H9 (cell line): Measurements from ENCODE around the gene CCSER1. TPM values are rescaled to one million over a fixed set of nuclear protein-coding genes. Genes with fewer than 3 reads are reported as not detected.

ENCODE experiments used
- DNase-seq: peaks from one replicate; pipeline ENCODE4 v3.0.0-alpha.2; 2017
- H2AFZ ChIP-seq: one replicate; pipeline ENCODE4 v1.6.1; 2013; ENCODE audit warnings: mild to moderate bottlenecking, low read length, control low read depth, moderate library complexity
- H2AK5ac ChIP-seq: 2 replicates; pipeline ENCODE4 v1.6.1; 2013; ENCODE audit warnings: low read length, control low read depth, mixed read lengths; ENCODE audit not compliant: insufficient read length
- H2BK120ac ChIP-seq: one replicate; pipeline ENCODE4 v1.6.1; 2013; ENCODE audit warnings: low read depth, mild to moderate bottlenecking, low read length, control low read depth, inconsistent platforms; ENCODE audit not compliant: poor library complexity, severe bottlenecking
- H2BK12ac ChIP-seq: 2 replicates; pipeline ENCODE4 v1.6.1; 2013; ENCODE audit warnings: low read length, control low read depth, mixed read lengths, low read depth; ENCODE audit not compliant: insufficient read length
- H2BK15ac ChIP-seq: 2 replicates; pipeline ENCODE4 v1.6.1; 2013; ENCODE audit warnings: low read depth, low read length, control low read depth
- H2BK20ac ChIP-seq: one replicate; pipeline ENCODE4 v1.6.1; 2013; ENCODE audit warnings: low read depth, mild to moderate bottlenecking, low read length, control low read depth, inconsistent platforms; ENCODE audit not compliant: poor library complexity, severe bottlenecking
- H2BK5ac ChIP-seq: 2 replicates; pipeline ENCODE4 v1.6.1; 2013; ENCODE audit warnings: low read length, control low read depth, mixed read lengths; ENCODE audit not compliant: insufficient read length
- H3K14ac ChIP-seq: 2 replicates; pipeline ENCODE4 v1.6.1; 2013; ENCODE audit warnings: low read length, control low read depth; ENCODE audit not compliant: insufficient read depth
- H3K18ac ChIP-seq: 2 replicates; pipeline ENCODE4 v1.6.1; 2013; ENCODE audit warnings: low read depth, mild to moderate bottlenecking, mixed read lengths, low read length, control low read depth; ENCODE audit not compliant: insufficient read length
- H3K23ac ChIP-seq: 2 replicates; pipeline ENCODE4 v1.6.1; 2013; ENCODE audit warnings: low read length, control low read depth, mixed read lengths, low read depth; ENCODE audit not compliant: insufficient read length
- H3K23me2 ChIP-seq: 2 replicates; pipeline ENCODE4 v1.6.1; 2013; ENCODE audit warnings: low read depth, mild to moderate bottlenecking, mixed read lengths, low read length, control low read depth; ENCODE audit not compliant: insufficient read length, poor library complexity, severe bottlenecking
- H3K27ac ChIP-seq: 2 replicates; pipeline ENCODE4 v1.5.1; 2013; ENCODE audit warnings: low read length, control low read depth, mixed read lengths, low read depth; ENCODE audit not compliant: insufficient read length
- H3K27me3 ChIP-seq: 2 replicates; pipeline ENCODE4 v1.6.1; 2013; ENCODE audit warnings: low read length, control low read depth, inconsistent platforms; ENCODE audit not compliant: insufficient read depth
- H3K4ac ChIP-seq: 2 replicates; pipeline ENCODE4 v1.6.1; 2013; ENCODE audit warnings: low read depth, mild to moderate bottlenecking, control low read depth, inconsistent platforms, low read length, moderate library complexity
- H3K4me1 ChIP-seq: 2 replicates; pipeline ENCODE4 v1.6.1; 2013; ENCODE audit warnings: low read length, control low read depth, inconsistent platforms; ENCODE audit not compliant: insufficient read depth
- H3K4me2 ChIP-seq: 2 replicates; pipeline ENCODE4 v1.6.1; 2013; ENCODE audit warnings: low read length, control low read depth, mixed read lengths; ENCODE audit not compliant: insufficient read length, insufficient read depth
- H3K56ac ChIP-seq: 2 replicates; pipeline ENCODE4 v1.6.1; 2013; ENCODE audit warnings: low read depth, mild to moderate bottlenecking, mixed read lengths, low read length, control low read depth; ENCODE audit not compliant: insufficient read length
- H3K79me1 ChIP-seq: 2 replicates; pipeline ENCODE4 v1.6.1; 2013; ENCODE audit warnings: low read depth, mild to moderate bottlenecking, moderate library complexity, low read length, control low read depth, inconsistent platforms; ENCODE audit not compliant: insufficient read depth, poor library complexity, severe bottlenecking
- H3K79me2 ChIP-seq: 2 replicates; pipeline ENCODE4 v1.6.1; 2013; ENCODE audit warnings: low read length, control low read depth, inconsistent platforms; ENCODE audit not compliant: insufficient read depth
- H3K9ac ChIP-seq: 2 replicates; pipeline ENCODE4 v1.6.1; 2013; ENCODE audit warnings: low read length, control low read depth, mixed read lengths; ENCODE audit not compliant: insufficient read length; ENCODE audit errors: extremely low read depth
- H3K9me3 ChIP-seq: one replicate; pipeline ENCODE4 v1.6.1; 2013; ENCODE audit warnings: low read depth, low read length, inconsistent platforms; ENCODE audit not compliant: control insufficient read depth
- H3T11ph ChIP-seq: one replicate; pipeline ENCODE4 v1.6.1; 2013; ENCODE audit warnings: mild to moderate bottlenecking, low read length, control low read depth, inconsistent platforms
- H4K20me1 ChIP-seq: one replicate; pipeline ENCODE4 v1.6.1; 2013; ENCODE audit not compliant: control insufficient read depth, insufficient read length, insufficient read depth
- H4K5ac ChIP-seq: 2 replicates; pipeline ENCODE4 v1.6.1; 2013; ENCODE audit warnings: low read depth, mild to moderate bottlenecking, mixed read lengths, low read length, control low read depth; ENCODE audit not compliant: insufficient read length
- H4K8ac ChIP-seq: replicated peaks from 2 replicates; pipeline ENCODE4 v1.6.1; 2013; ENCODE audit warnings: low read length, control low read depth, mixed read lengths, low read depth; ENCODE audit not compliant: insufficient read length
- H4K91ac ChIP-seq: 2 replicates; pipeline ENCODE4 v1.6.1; 2013; ENCODE audit warnings: low read depth, mild to moderate bottlenecking, moderate library complexity, mixed read lengths, low read length, control low read depth; ENCODE audit not compliant: insufficient read length
- H3K27ac Mint-ChIP-seq, 3 experiments: 2 replicates in 2 of 3; 3 replicates in 1 of 3; pipeline ENCODE4 v1.8.0; 2020 to 2021; ENCODE audit warnings: mixed read lengths in 3 of 3, mild to moderate bottlenecking in 1 of 3, moderate library complexity in 1 of 3
- H3K27me3 Mint-ChIP-seq: 2 replicates; pipeline ENCODE4 v1.8.0; 2021; ENCODE audit warnings: low read depth, mild to moderate bottlenecking, moderate library complexity, mixed read lengths
- H3K36me3 Mint-ChIP-seq, 3 experiments: 2 replicates in 2 of 3; 3 replicates in 1 of 3; pipeline ENCODE4 v1.8.0; 2020 to 2021; ENCODE audit warnings: low read depth in 3 of 3, mixed read lengths in 3 of 3; ENCODE audit not compliant: insufficient read depth in 1 of 3
- H3K4me1 Mint-ChIP-seq, 2 experiments: 2 replicates each; pipeline ENCODE4 v1.8.0; 2020; ENCODE audit warnings: mixed read lengths in 2 of 2
- H3K4me3 Mint-ChIP-seq, 2 experiments: 2 replicates in 1 of 2; 3 replicates in 1 of 2; pipeline ENCODE4 v1.8.0; 2020 to 2021; ENCODE audit warnings: mild to moderate bottlenecking in 2 of 2, mixed read lengths in 2 of 2, moderate library complexity in 1 of 2
- H3K9me3 Mint-ChIP-seq, 2 experiments: 2 replicates in 1 of 2; 3 replicates in 1 of 2; pipeline ENCODE4 v1.8.0; 2020; ENCODE audit warnings: mild to moderate bottlenecking in 2 of 2, mixed read lengths in 2 of 2, moderate library complexity in 1 of 2
- WGBS: extraction: QIAGEN DNeasy Blood & Tissue Kit; methylation state at CpG from one replicate; pipeline ENCODE4 v1.1.7; 2013; ENCODE audit warnings: missing lambda C conversion rate, low lambda C conversion rate, mixed read lengths; ENCODE audit not compliant: insufficient read length; ENCODE audit errors: extremely low coverage; 5-methylcytosine and 5-hydroxymethylcytosine counted together
- total RNA-seq: library from RNA; stranded (reverse); gene quantifications from 2 replicates; pipeline ENCODE4 v1.2.1, GENCODE V29; 2021
- TF ChIP-seq, protein P1 (sequence below): fragments of 200-600 bp; sonication (generic); conservative IDR thresholded peaks from 3 replicates; pipeline ENCODE4 v1.8.0; 2021; ENCODE audit warnings: antibody characterized with exemption, mild to moderate bottlenecking

Gene CCSER1
- total RNA-seq, 1 experiment from 2014 or later, result 0.37 TPM

GRCh38 chr4:90904021-90904420 is 776.8 kb downstream of the CCSER1 start:
- Histone ChIP-seq H4K8ac (no peak overlapping the region), H3K9ac (no peak overlapping the region), H3K79me2 (no peaks in the 10 kb centered on the region), H3K4me1 (peaks cover 3% of the 10 kb centered on the region; the same call in 1 of the 2 replicates), H2AFZ (no peak overlapping the region), H3K4me2 (no peak overlapping the region), H4K91ac (no peak overlapping the region), H3K18ac (no peak overlapping the region), H3K27ac (no peak overlapping the region), H4K20me1 (no peaks in the 10 kb centered on the region), H3K79me1 (no peaks in the 10 kb centered on the region), H2BK12ac (no peak overlapping the region), H2BK5ac (no peak overlapping the region), H3K14ac (no peak overlapping the region), H3K9me3 (no peaks in the 10 kb centered on the region), H3K27me3 (no peaks in the 10 kb centered on the region), H2BK20ac (no peak overlapping the region), H2AK5ac (no peak overlapping the region), H4K5ac (no peak overlapping the region), H3T11ph (no peak overlapping the region), H2BK120ac (no peak overlapping the region), H3K4ac (no peak overlapping the region), H3K23me2 (no peaks in the 10 kb centered on the region), H2BK15ac (no peak overlapping the region), H3K56ac (no peak overlapping the region), H3K23ac (no peak overlapping the region)
- H3K9me3 Mint-ChIP-seq, result peaks cover 6% of the 10 kb centered on the region in 2 experiments
- WGBS, result no CpG with 5 or more reads among the region's 1 CpG
- H3K36me3 Mint-ChIP-seq, result peaks cover 8 to 26% (median 9%) of the 10 kb centered on the region in 3 experiments
- no peaks in the 10 kb centered on the region for H3K27me3 Mint-ChIP-seq
- H3K4me1 Mint-ChIP-seq, result peaks cover 22 to 24% of the 10 kb centered on the region in 2 experiments
- peak overlapping the region; percentile 4 to 54 (median 46); a peak in 3 of 7 replicates for H3K27ac Mint-ChIP-seq
- H3K4me3 Mint-ChIP-seq, result no peak overlapping the region
- TF ChIP-seq, protein P1, sequence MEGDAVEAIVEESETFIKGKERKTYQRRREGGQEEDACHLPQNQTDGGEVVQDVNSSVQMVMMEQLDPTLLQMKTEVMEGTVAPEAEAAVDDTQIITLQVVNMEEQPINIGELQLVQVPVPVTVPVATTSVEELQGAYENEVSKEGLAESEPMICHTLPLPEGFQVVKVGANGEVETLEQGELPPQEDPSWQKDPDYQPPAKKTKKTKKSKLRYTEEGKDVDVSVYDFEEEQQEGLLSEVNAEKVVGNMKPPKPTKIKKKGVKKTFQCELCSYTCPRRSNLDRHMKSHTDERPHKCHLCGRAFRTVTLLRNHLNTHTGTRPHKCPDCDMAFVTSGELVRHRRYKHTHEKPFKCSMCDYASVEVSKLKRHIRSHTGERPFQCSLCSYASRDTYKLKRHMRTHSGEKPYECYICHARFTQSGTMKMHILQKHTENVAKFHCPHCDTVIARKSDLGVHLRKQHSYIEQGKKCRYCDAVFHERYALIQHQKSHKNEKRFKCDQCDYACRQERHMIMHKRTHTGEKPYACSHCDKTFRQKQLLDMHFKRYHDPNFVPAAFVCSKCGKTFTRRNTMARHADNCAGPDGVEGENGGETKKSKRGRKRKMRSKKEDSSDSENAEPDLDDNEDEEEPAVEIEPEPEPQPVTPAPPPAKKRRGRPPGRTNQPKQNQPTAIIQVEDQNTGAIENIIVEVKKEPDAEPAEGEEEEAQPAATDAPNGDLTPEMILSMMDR, result no peak
- no peak for DNase-seq
